Measurements from ENCODE around the gene SLC44A4. TPM values are rescaled to one million over a fixed set of nuclear protein-coding genes. Genes with fewer than 3 reads are reported as not detected.

The SLC44A4 gene
- 1.9 TPM in 1 of 2 replicates, not detected in the other for total RNA-seq

DNA sequence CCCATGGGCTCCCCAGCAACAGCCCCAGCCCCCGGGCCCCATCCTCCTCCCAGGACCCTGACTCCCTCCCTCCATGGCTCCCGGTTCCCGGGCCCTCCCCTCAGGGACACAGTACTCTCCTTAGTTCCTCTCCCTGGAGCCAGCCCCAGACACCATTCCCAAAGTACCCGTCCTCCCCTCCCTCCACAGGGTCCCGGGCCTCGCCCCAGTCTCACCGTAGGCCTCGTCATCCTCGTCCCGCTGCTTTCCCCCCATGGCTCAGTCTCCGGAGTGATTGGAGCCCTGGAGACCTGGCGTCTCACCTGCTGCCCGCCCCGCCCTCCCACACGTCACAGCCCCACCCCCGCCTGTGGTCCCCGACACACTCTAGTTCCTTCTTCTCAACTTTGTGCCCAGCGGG is at the start of gene SLC44A4:
Gene SLC44A4 (minus strand): TSS at position 272 of the 400 bp plus-strand sequence. CDS start 17 bp downstream, at position 255.

GRCh38 chr6:31927242-31927862 is 48.6 kb upstream of the SLC44A4 start, which contains the start of gene C2:
C2 (plus strand) TSS chr6:31927717; CDS start chr6:31927753, 36 bp downstream.

GRCh38 chr6:31901953-31902643 is 23.3 kb upstream of the SLC44A4 start, which contains the start of gene ZBTB12:
ZBTB12 (minus strand) TSS chr6:31902086; CDS start chr6:31901305, 781 bp downstream.

GRCh38 chr6:31897612-31898382 is 19.0 kb upstream of the SLC44A4 start, which contains the start of gene EHMT2:
EHMT2 (minus strand) TSS chr6:31897698; CDS start chr6:31897677, 21 bp downstream.

GRCh38 chr6:31862344-31863235 is 16.2 kb downstream of the SLC44A4 start, which contains the start of gene NEU1:
NEU1 (minus strand) TSS chr6:31862821; CDS start chr6:31862776, 45 bp downstream.

DNA sequence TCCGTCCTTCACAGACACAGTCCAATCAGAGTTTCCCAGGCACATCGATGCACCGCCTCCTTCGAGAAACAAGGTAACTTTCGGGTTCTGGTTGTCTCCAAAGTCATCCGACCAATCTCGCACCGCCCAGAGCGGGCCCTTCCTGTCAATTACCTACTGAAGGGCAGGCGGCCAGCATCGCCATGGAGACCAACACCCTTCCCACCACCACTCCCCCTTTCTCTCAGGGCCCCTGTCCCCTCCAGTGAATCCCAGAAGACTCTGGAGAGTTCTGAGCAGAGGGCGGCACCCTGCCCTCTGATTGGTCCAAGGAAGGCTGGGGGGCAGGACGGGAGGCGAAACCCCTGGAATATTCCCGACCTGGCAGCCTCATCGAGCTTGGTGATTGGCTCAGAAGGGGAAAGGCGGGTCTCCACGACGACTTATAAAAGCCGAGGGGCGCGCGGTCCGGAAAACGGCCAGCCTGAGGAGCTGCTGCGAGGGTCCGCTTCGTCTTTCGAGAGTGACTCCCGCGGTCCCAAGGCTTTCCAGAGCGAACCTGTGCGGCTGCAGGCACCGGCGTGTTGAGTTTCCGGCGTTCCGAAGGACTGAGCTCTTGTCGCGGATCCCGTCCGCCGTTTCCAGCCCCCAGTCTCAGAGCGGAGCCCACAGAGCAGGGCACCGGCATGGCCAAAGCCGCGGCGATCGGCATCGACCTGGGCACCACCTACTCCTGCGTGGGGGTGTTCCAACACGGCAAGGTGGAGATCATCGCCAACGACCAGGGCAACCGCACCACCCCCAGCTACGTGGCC is 51.3 kb downstream of the SLC44A4 start, which contains the start of gene HSPA1B:
Gene HSPA1B (plus strand): TSS at position 453 of the 794 bp plus-strand sequence. CDS start 213 bp downstream, at position 666.

GRCh38 chr6:31815025-31815838 is 63.6 kb downstream of the SLC44A4 start, which contains the start of the genes HSPA1A and HSPA1L:
HSPA1A (plus strand) TSS chr6:31815543; CDS start chr6:31815757, 214 bp downstream.
HSPA1L (minus strand) TSS chr6:31815283; CDS start chr6:31811972, 3,311 bp downstream.

Other genes starting within 250 kb of the SLC44A4 start
- 343 and 397 TPM in 2 replicates for gene BAG6, start 226.3 kb downstream of the SLC44A4 start, total RNA-seq
- 2.8 and 5.2 TPM in 2 replicates for gene APOM, start 223.1 kb downstream of the SLC44A4 start, total RNA-seq
- 13.0 and 16.7 TPM in 2 replicates for gene C6orf47, start 218.2 kb downstream of the SLC44A4 start, total RNA-seq
- gene GPANK1, start 214.0 kb downstream of the SLC44A4 start, total RNA-seq = 10.1 and 12.8 TPM in 2 replicates
- gene CSNK2B, start 212.9 kb downstream of the SLC44A4 start, total RNA-seq = 302 and 333 TPM in 2 replicates
- 1.3 and 2.3 TPM in 2 replicates for gene LY6G5B, start 209.0 kb downstream of the SLC44A4 start, total RNA-seq
- gene LY6G5C, start 197.9 kb downstream of the SLC44A4 start, total RNA-seq = 0.65 TPM in 1 of 2 replicates, not detected in the other
- 31.6 and 46.3 TPM in 2 replicates for gene ABHD16A, start 175.7 kb downstream of the SLC44A4 start, total RNA-seq
- gene LY6G6F, start 172.1 kb downstream of the SLC44A4 start, total RNA-seq = not detected in 2 replicates
- gene LY6G6D, start 163.6 kb downstream of the SLC44A4 start, total RNA-seq = not detected in 2 replicates
- gene LY6G6C, start 157.3 kb downstream of the SLC44A4 start, total RNA-seq = not detected in 2 replicates
- not detected in 2 replicates for gene MPIG6B, start 155.6 kb downstream of the SLC44A4 start, total RNA-seq
- gene DDAH2, start 149.7 kb downstream of the SLC44A4 start, total RNA-seq = 38.1 and 92.2 TPM in 2 replicates
- 577 and 1,120 TPM in 2 replicates for gene CLIC1, start 142.5 kb downstream of the SLC44A4 start, total RNA-seq
- 9.3 and 17.6 TPM in 2 replicates for gene MSH5, start 139.0 kb downstream of the SLC44A4 start, total RNA-seq
- gene SAPCD1, start 116.3 kb downstream of the SLC44A4 start, total RNA-seq = 1.0 and 5.7 TPM in 2 replicates
- 0.81 and 9.8 TPM in 2 replicates for gene VWA7, start 101.7 kb downstream of the SLC44A4 start, total RNA-seq
- 85.2 and 165 TPM in 2 replicates for gene VARS1, start 83.2 kb downstream of the SLC44A4 start, total RNA-seq
- gene LSM2, start 72.0 kb downstream of the SLC44A4 start, total RNA-seq = 71.0 and 128 TPM in 2 replicates
- 0.16 and 0.76 TPM in 2 replicates for gene HSPA1L, start 63.7 kb downstream of the SLC44A4 start, total RNA-seq
- gene HSPA1A, start 63.5 kb downstream of the SLC44A4 start, total RNA-seq = 55.9 and 60.6 TPM in 2 replicates
- 78.6 and 83.3 TPM in 2 replicates for gene HSPA1B, start 51.3 kb downstream of the SLC44A4 start, total RNA-seq
- 62.1 and 191 TPM in 2 replicates for gene NEU1, start 16.2 kb downstream of the SLC44A4 start, total RNA-seq
- 50.0 and 68.5 TPM in 2 replicates for gene EHMT2, start 18.7 kb upstream of the SLC44A4 start, total RNA-seq
- 2.4 and 6.2 TPM in 2 replicates for gene ZBTB12, start 23.1 kb upstream of the SLC44A4 start, total RNA-seq
- gene C2, start 48.7 kb upstream of the SLC44A4 start, total RNA-seq = 0.49 and 2.5 TPM in 2 replicates
- gene CFB, start 67.1 kb upstream of the SLC44A4 start, total RNA-seq = 0.33 and 3.7 TPM in 2 replicates
- 108 and 116 TPM in 2 replicates for gene NELFE, start 80.0 kb upstream of the SLC44A4 start, total RNA-seq
- 42.3 and 43.2 TPM in 2 replicates for gene SKIC2, start 80.2 kb upstream of the SLC44A4 start, total RNA-seq
- 21.5 and 27.3 TPM in 2 replicates for gene DXO, start 93.1 kb upstream of the SLC44A4 start, total RNA-seq
- gene C4A, start 103.1 kb upstream of the SLC44A4 start, total RNA-seq = 2.1 and 6.1 TPM in 2 replicates
- 0.49 and 11.0 TPM in 2 replicates for gene C4B, start 135.8 kb upstream of the SLC44A4 start, total RNA-seq
- gene CYP21A2, start 159.4 kb upstream of the SLC44A4 start, total RNA-seq = 0.25 TPM in 1 of 2 replicates, not detected in the other
- gene TNXB, start 230.3 kb upstream of the SLC44A4 start, total RNA-seq = 0.16 and 0.51 TPM in 2 replicates
- gene ATF6B, start 249.2 kb upstream of the SLC44A4 start, total RNA-seq = 24.0 and 46.3 TPM in 2 replicates